Lung (tissue), 12 donors: ENCODE results near the gene GFPT2. TPM values are rescaled to one million over a fixed set of nuclear protein-coding genes. Genes with fewer than 3 reads are reported as not detected.
A peak's percentile ranks its signal among the peaks of the same experiment; 100 is the strongest.

Source experiments
- ATAC-seq: fragments of 200-7000 bp; cut with Tn5 transposase; one replicate; pipeline ENCODE4 v1.9.1; 2020; ENCODE audit warnings: moderate number of reproducible peaks; ENCODE audit not compliant: insufficient read depth, low FRiP score
- DNase-seq, 3 donors: peaks; one replicate each; pipeline ENCODE4 v3.0.0-alpha.2; 2013 to 2017
- H3K27ac ChIP-seq, 2 donors: one replicate each; pipeline ENCODE4 v1.5.1; 2013; ENCODE audit warnings: mild to moderate bottlenecking in 2 of 2, moderate library complexity in 2 of 2, control low read depth in 1 of 2, inconsistent platforms in 1 of 2, low read depth in 1 of 2, low read length in 1 of 2
- H3K27me3 ChIP-seq, 3 donors: one replicate each; pipeline ENCODE4 v1.5.1; 2013; ENCODE audit warnings: low read length in 2 of 3; ENCODE audit not compliant: control insufficient read depth in 3 of 3, insufficient read depth in 3 of 3
- H3K36me3 ChIP-seq, 4 donors: one replicate each; pipeline ENCODE4 v1.5.1; 2013; ENCODE audit warnings: low read length in 4 of 4, mild to moderate bottlenecking in 1 of 4, moderate library complexity in 1 of 4; ENCODE audit not compliant: control insufficient read depth in 4 of 4, insufficient read depth in 4 of 4
- H3K4me1 ChIP-seq, 5 donors: one replicate each; pipeline ENCODE4 v1.5.1; 2013; ENCODE audit warnings: low read length in 5 of 5, mild to moderate bottlenecking in 2 of 5, moderate library complexity in 1 of 5; ENCODE audit not compliant: control insufficient read depth in 5 of 5, insufficient read depth in 5 of 5
- H3K4me3 ChIP-seq: one replicate; pipeline ENCODE4 v1.5.1; 2013; ENCODE audit warnings: mild to moderate bottlenecking, control low read depth, moderate library complexity
- H3K9ac ChIP-seq, 2 donors: one replicate each; pipeline ENCODE4 v1.5.1; 2013; ENCODE audit warnings: low read length in 2 of 2, control low read depth in 1 of 2; ENCODE audit not compliant: insufficient read depth in 1 of 2
- H3K9me3 ChIP-seq, 4 donors: one replicate each; pipeline ENCODE4 v1.5.1; 2013; ENCODE audit warnings: low read length in 3 of 4, mild to moderate bottlenecking in 1 of 4, moderate library complexity in 1 of 4; ENCODE audit not compliant: control insufficient read depth in 4 of 4, insufficient read depth in 3 of 4
- CTCF ChIP-seq: IDR thresholded peaks from 2 replicates; pipeline ENCODE4 v1.5.1; 2012; ENCODE audit warnings: mild to moderate bottlenecking; ENCODE audit errors: control extremely low read depth, extremely low read depth
- WGBS, 2 donors: extraction: QIAGEN DNeasy Blood & Tissue Kit; methylation state at CpG; one replicate each; pipeline ENCODE4 v1.1.7; 2013; 5-methylcytosine and 5-hydroxymethylcytosine counted together
- polyA plus RNA-seq, 2 donors: library from polyadenylated mRNA; stranded (reverse); fragments of 200-250 nt; gene quantifications; one replicate each; pipeline ENCODE4 v1.2.1, GENCODE V29; 2013
- total RNA-seq, 2 donors: library from RNA; depleted of rRNA in 1 of 2; stranded (reverse); fragments of >200 nt in 1 of 2; gene quantifications; one replicate each; pipeline ENCODE4 v1.2.1, GENCODE V29; 2014 to 2021
- donor health status: control.
- donor health status: control.
- donor health status: Bipolar disorder and iron deficiency.
- donor health status: healthy.
- donor health status: DM: yes; HTN: yes; CAD: no.

Gene GFPT2
- total and polyA plus RNA-seq, 4 donors = 11.1 to 26.6 (median 17.3) TPM

GRCh38 chr5:180291234-180291940, 61.7 kb downstream of the GFPT2 start:
- Histone ChIP-seq H3K27ac (peak overlapping the region; percentile 21 to 58), H3K4me3 (peak overlapping the region; percentile 91), H3K9me3 (no peaks in the 10 kb centered on the region), H3K36me3 (peaks cover 0 to 5% (median 1%) of the 10 kb centered on the region in 4 donors), H3K9ac (peak overlapping the region in 1 of 2 donors; percentile 32), H3K27me3 (no peaks in the 10 kb centered on the region), H3K4me1 (peaks cover 0 to 20% (median 7%) of the 10 kb centered on the region in 5 donors)
- TF ChIP-seq CTCF = no peak
- ATAC-seq (no peak), DNase-seq (peak; percentile 2 to 25 (median 17))
- 0 to 1% methylated on average over 22 to 68 of the region's 68 CpGs for WGBS, 2 donors

- ATAC-seq = no peak
- H3K27me3 ChIP-seq = no peaks in the 10 kb centered on the region
- peak overlapping the region; percentile 32 to 62 for H3K9ac ChIP-seq
- H3K4me1 ChIP-seq = peaks cover 0 to 20% (median 7%) of the 10 kb centered on the region in 5 donors
- no peak overlapping the region for H3K27ac ChIP-seq
- H3K9me3 ChIP-seq = no peaks in the 10 kb centered on the region
- no peak for DNase-seq
- TF ChIP-seq CTCF = no peak
- peaks cover 0 to 6% (median 1%) of the 10 kb centered on the region in 4 donors for H3K36me3 ChIP-seq
- H3K4me3 ChIP-seq = no peak overlapping the region
- WGBS, 2 donors = 20 to 31% methylated on average over 13 of the region's 13 CpGs
Measured at GRCh38 chr5:180290568-180291233, 62.4 kb downstream of the GFPT2 start.

GRCh38 chr5:180289966-180290365, 63.2 kb downstream of the GFPT2 start:
- peaks cover 0 to 6% (median 1%) of the 10 kb centered on the region in 4 donors for H3K36me3 ChIP-seq
- H3K9ac ChIP-seq = no peak overlapping the region
- no peaks in the 10 kb centered on the region for H3K9me3 ChIP-seq
- TF ChIP-seq CTCF = no peak
- ATAC-seq (no peak), DNase-seq (no peak)
- 82 to 86% methylated on average over 5 of the region's 5 CpGs for WGBS, 2 donors
- H3K27ac ChIP-seq = no peak overlapping the region
- H3K4me3 ChIP-seq = no peak overlapping the region
- peaks cover 0 to 20% (median 7%) of the 10 kb centered on the region in 5 donors for H3K4me1 ChIP-seq
- no peaks in the 10 kb centered on the region for H3K27me3 ChIP-seq
